HEK293 (cell line): ENCODE data around the gene TBC1D14.
A peak's percentile ranks its signal among the peaks of the same experiment; 100 is the strongest.

Experiments
- CTCF ChIA-PET: fragments of 350-600 bp; formaldehyde crosslinking; extraction: SDS; loops from one replicate; lab custom pipeline; 2021; ENCODE audit warnings: antibody characterized with exemption; lab: Yijun Ruan, JAX
- POLR2A ChIA-PET: fragments of 300-600 bp; formaldehyde crosslinking; extraction: SDS; loops from one replicate; lab custom pipeline; 2020; ENCODE audit warnings: antibody characterized with exemption, inconsistent platforms; lab: Yijun Ruan, JAX
- H3K27ac ChIP-seq: fragments of 200-500 bp; sonication (Bioruptor generic); 2 replicates; pipeline ENCODE4 v1.5.1; 2014; ENCODE audit warnings: low read depth, low read length, control low read depth, inconsistent platforms; ENCODE audit errors: extremely low read depth
- H3K36me3 ChIP-seq, 2 experiments: fragments of 200-500 bp in 1 of 2; sonication (Bioruptor generic) in 1 of 2; 1 replicate in 1 of 2; 2 replicates in 1 of 2; pipeline ENCODE4 v1.5.1; 2014 to 2017; ENCODE audit warnings: inconsistent platforms in 2 of 2, low read length in 2 of 2; ENCODE audit not compliant: control insufficient read depth in 2 of 2, insufficient read depth in 1 of 2
- H3K4me1 ChIP-seq: fragments of 200-500 bp; sonication (Bioruptor generic); 2 replicates; pipeline ENCODE4 v1.5.1; 2014; ENCODE audit warnings: mild to moderate bottlenecking, low read length, inconsistent platforms; ENCODE audit not compliant: control insufficient read depth, insufficient read depth
- H3K4me3 ChIP-seq: 2 replicates; pipeline ENCODE4 v1.5.1; 2011; ENCODE audit warnings: low read depth, mild to moderate bottlenecking, control low read depth, low read length, moderate library complexity
- H3K9me3 ChIP-seq: fragments of 200-500 bp; sonication (Bioruptor generic); 2 replicates; pipeline ENCODE4 v1.5.1; 2014; ENCODE audit warnings: low read depth, low read length, inconsistent platforms; ENCODE audit not compliant: control insufficient read depth, insufficient read depth
- BCL11A ChIP-seq: fragments of 450-650 bp; formaldehyde crosslinking; IDR thresholded peaks from 2 replicates; pipeline ENCODE4 v1.5.1; 2016; ENCODE audit warnings: low read depth, missing biosample characterization, missing genetic modification characterization
- GLIS2 ChIP-seq: fragments of 450-650 bp; formaldehyde crosslinking; IDR thresholded peaks from 2 replicates; pipeline ENCODE4 v1.5.1; 2016; ENCODE audit warnings: missing biosample characterization, missing genetic modification characterization
- IKZF3 ChIP-seq: fragments of 450-650 bp; IDR thresholded peaks from 2 replicates; pipeline ENCODE4 v1.5.0; 2018; ENCODE audit warnings: missing biosample characterization, mild to moderate bottlenecking, missing genetic modification characterization, moderate library complexity
- KLF1 ChIP-seq: fragments of 450-650 bp; formaldehyde crosslinking; IDR thresholded peaks from 2 replicates; pipeline ENCODE4 v1.5.1; 2016; ENCODE audit warnings: missing biosample characterization, missing genetic modification characterization
- KLF10 ChIP-seq: fragments of 450-650 bp; IDR thresholded peaks from 2 replicates; pipeline ENCODE4 v1.5.1; 2018; ENCODE audit warnings: missing biosample characterization, mild to moderate bottlenecking, missing genetic modification characterization
- KLF8 ChIP-seq: fragments of 450-650 bp; formaldehyde crosslinking; IDR thresholded peaks from 2 replicates; pipeline ENCODE4 v1.5.1; 2016; ENCODE audit warnings: missing biosample characterization, missing genetic modification characterization
- KLF9 ChIP-seq: fragments of 450-650 bp; formaldehyde crosslinking; IDR thresholded peaks from 2 replicates; pipeline ENCODE4 v1.5.1; 2016; ENCODE audit warnings: missing biosample characterization, missing genetic modification characterization, low read depth
- SCRT2 ChIP-seq: fragments of 450-650 bp; formaldehyde crosslinking; IDR thresholded peaks from 2 replicates; pipeline ENCODE4 v1.5.1; 2016; ENCODE audit warnings: missing biosample characterization, missing genetic modification characterization
- SETDB1 ChIP-seq: IDR thresholded peaks from one replicate; pipeline ENCODE4 v1.6.1; 2017; ENCODE audit warnings: mild to moderate bottlenecking, low read length, moderate library complexity, mixed read lengths; ENCODE audit not compliant: insufficient read length
- YY1 ChIP-seq: fragments of 450-650 bp; formaldehyde crosslinking; IDR thresholded peaks from 2 replicates; pipeline ENCODE4 v1.5.1; 2018; ENCODE audit warnings: missing biosample characterization, missing genetic modification characterization
- ZBTB6 ChIP-seq: fragments of 450-650 bp; formaldehyde crosslinking; IDR thresholded peaks from 2 replicates; pipeline ENCODE4 v1.5.1; 2017; ENCODE audit warnings: missing biosample characterization, missing genetic modification characterization
- ZBTB8A ChIP-seq: fragments of 450-650 bp; formaldehyde crosslinking; IDR thresholded peaks from 2 replicates; pipeline ENCODE4 v1.5.1; 2016; ENCODE audit warnings: missing biosample characterization, missing genetic modification characterization
- ZFHX2 ChIP-seq: fragments of 450-650 bp; formaldehyde crosslinking; conservative IDR thresholded peaks from 2 replicates; pipeline ENCODE4 v1.5.1; 2016; ENCODE audit warnings: missing biosample characterization, missing genetic modification characterization
- ZFP41 ChIP-seq: fragments of 450-650 bp; formaldehyde crosslinking; IDR thresholded peaks from 2 replicates; pipeline ENCODE4 v1.5.1; 2016; ENCODE audit warnings: missing biosample characterization, missing genetic modification characterization, borderline replicate concordance
- ZNF121 ChIP-seq: fragments of 450-650 bp; formaldehyde crosslinking; IDR thresholded peaks from 2 replicates; pipeline ENCODE4 v1.5.1; 2016; ENCODE audit warnings: missing biosample characterization, missing genetic modification characterization
- ZNF132 ChIP-seq: fragments of 450-650 bp; formaldehyde crosslinking; IDR thresholded peaks from 2 replicates; pipeline ENCODE4 v1.5.1; 2017; ENCODE audit warnings: missing biosample characterization, missing genetic modification characterization, borderline replicate concordance
- ZNF292 ChIP-seq: fragments of 450-650 bp; formaldehyde crosslinking; IDR thresholded peaks from 2 replicates; pipeline ENCODE4 v1.5.1; 2016; ENCODE audit warnings: low read depth, missing biosample characterization, missing genetic modification characterization, borderline replicate concordance
- ZNF324 ChIP-seq: fragments of 450-650 bp; formaldehyde crosslinking; IDR thresholded peaks from 2 replicates; pipeline ENCODE4 v1.5.1; 2016; ENCODE audit warnings: missing biosample characterization, missing genetic modification characterization
- ZNF366 ChIP-seq: fragments of 450-650 bp; formaldehyde crosslinking; conservative IDR thresholded peaks from 2 replicates; pipeline ENCODE4 v1.5.1; 2016; ENCODE audit warnings: missing biosample characterization, missing genetic modification characterization
- TF ChIP-seq, protein P1 (sequence below): fragments of 450-650 bp; formaldehyde crosslinking; IDR thresholded peaks from 2 replicates; pipeline ENCODE4 v1.5.1; 2016; ENCODE audit warnings: missing biosample characterization, missing genetic modification characterization
- TF ChIP-seq, protein P2 (sequence below): fragments of 450-650 bp; formaldehyde crosslinking; optimal IDR thresholded peaks from 2 replicates; pipeline ENCODE3; 2016; ENCODE audit warnings: missing biosample characterization, mild to moderate bottlenecking, missing genetic modification characterization
- TF ChIP-seq, protein P3 (sequence below): fragments of 450-650 bp; formaldehyde crosslinking; IDR thresholded peaks from 2 replicates; pipeline ENCODE4 v1.5.1; 2016; ENCODE audit warnings: missing biosample characterization, missing genetic modification characterization
- TF ChIP-seq, protein P4 (sequence below): fragments of 450-650 bp; formaldehyde crosslinking; IDR thresholded peaks from 2 replicates; pipeline ENCODE4 v1.5.1; 2016; ENCODE audit warnings: missing biosample characterization, missing genetic modification characterization

Gene TBC1D14

DNA sequence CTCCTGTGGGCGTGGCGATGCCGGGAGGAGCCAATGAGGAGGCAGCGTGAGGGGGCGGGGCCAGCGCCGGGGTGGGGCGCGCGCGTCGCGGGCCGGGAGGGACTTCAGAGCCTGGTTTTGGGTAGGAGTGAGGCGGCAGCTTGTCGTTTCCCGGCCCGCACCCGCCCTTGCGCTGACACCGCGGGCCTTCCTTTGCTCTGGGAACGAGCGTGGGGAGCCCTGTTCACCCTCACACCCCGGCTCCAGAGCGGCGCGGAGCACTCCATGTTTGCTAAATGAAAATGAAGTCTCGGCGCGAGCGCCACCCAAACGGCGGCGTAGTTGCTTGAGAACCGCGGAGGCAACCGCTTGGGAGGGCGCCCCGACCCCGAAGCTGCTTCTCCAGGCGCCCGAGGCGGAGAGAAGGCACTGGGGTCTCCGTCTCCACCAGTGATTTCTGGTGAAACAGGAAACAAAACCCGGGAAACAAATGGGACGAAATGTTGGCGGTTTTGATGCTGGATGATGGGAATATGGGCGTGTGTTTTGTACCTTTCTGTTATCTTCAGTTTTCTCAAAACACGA, 158.7 kb downstream of the TBC1D14 start:
- Histone ChIP-seq H3K9me3 (no peaks in the 10 kb centered on the region), H3K4me3 (peak overlapping the region; percentile 62), H3K4me1 (peaks cover 2% of the 10 kb centered on the region; the same call in 1 of the 2 replicates), H3K36me3 (peaks cover 0 to 32% of the 10 kb centered on the region in 2 experiments; a peak in 2 of 3 replicates), H3K27ac (no peak overlapping the region)
- TF ChIP-seq, protein P1, sequence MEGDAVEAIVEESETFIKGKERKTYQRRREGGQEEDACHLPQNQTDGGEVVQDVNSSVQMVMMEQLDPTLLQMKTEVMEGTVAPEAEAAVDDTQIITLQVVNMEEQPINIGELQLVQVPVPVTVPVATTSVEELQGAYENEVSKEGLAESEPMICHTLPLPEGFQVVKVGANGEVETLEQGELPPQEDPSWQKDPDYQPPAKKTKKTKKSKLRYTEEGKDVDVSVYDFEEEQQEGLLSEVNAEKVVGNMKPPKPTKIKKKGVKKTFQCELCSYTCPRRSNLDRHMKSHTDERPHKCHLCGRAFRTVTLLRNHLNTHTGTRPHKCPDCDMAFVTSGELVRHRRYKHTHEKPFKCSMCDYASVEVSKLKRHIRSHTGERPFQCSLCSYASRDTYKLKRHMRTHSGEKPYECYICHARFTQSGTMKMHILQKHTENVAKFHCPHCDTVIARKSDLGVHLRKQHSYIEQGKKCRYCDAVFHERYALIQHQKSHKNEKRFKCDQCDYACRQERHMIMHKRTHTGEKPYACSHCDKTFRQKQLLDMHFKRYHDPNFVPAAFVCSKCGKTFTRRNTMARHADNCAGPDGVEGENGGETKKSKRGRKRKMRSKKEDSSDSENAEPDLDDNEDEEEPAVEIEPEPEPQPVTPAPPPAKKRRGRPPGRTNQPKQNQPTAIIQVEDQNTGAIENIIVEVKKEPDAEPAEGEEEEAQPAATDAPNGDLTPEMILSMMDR: 0 out of 2 replicates have a peak, but pooled peaks have one; percentile 14
- TF ChIP-seq KLF9 (tag by site-specific recombination): peak; percentile 88
- peak; percentile 32 for TF ChIP-seq ZBTB8A (tag by site-specific recombination)
- TF ChIP-seq SCRT2 (tag by site-specific recombination): no peak
- TF ChIP-seq ZNF132 (tag by site-specific recombination): no peak
- 0 out of 2 replicates have a peak, but pooled peaks have one; percentile 43 for TF ChIP-seq KLF1
- TF ChIP-seq ZNF324 (tag by site-specific recombination): no peak
- TF ChIP-seq, protein P2, sequence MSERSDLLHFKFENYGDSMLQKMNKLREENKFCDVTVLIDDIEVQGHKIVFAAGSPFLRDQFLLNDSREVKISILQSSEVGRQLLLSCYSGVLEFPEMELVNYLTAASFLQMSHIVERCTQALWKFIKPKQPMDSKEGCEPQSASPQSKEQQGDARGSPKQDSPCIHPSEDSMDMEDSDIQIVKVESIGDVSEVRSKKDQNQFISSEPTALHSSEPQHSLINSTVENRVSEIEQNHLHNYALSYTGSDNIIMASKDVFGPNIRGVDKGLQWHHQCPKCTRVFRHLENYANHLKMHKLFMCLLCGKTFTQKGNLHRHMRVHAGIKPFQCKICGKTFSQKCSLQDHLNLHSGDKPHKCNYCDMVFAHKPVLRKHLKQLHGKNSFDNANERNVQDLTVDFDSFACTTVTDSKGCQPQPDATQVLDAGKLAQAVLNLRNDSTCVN (tag by site-specific recombination): peak; percentile 18
- TF ChIP-seq, protein P3, sequence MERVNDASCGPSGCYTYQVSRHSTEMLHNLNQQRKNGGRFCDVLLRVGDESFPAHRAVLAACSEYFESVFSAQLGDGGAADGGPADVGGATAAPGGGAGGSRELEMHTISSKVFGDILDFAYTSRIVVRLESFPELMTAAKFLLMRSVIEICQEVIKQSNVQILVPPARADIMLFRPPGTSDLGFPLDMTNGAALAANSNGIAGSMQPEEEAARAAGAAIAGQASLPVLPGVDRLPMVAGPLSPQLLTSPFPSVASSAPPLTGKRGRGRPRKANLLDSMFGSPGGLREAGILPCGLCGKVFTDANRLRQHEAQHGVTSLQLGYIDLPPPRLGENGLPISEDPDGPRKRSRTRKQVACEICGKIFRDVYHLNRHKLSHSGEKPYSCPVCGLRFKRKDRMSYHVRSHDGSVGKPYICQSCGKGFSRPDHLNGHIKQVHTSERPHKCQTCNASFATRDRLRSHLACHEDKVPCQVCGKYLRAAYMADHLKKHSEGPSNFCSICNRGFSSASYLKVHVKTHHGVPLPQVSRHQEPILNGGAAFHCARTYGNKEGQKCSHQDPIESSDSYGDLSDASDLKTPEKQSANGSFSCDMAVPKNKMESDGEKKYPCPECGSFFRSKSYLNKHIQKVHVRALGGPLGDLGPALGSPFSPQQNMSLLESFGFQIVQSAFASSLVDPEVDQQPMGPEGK (tag by site-specific recombination): peak; percentile 46
- peak; percentile 74 for TF ChIP-seq KLF8 (tag by site-specific recombination)
- peak; percentile 24; the same call in 1 of the 2 replicates for TF ChIP-seq ZFHX2 (tag by site-specific recombination)
- TF ChIP-seq KLF10: peak; percentile 56; the same call in 1 of the 2 replicates
- no peak for TF ChIP-seq SETDB1
- ChIA-PET CTCF (interaction anchor here (0.7 to 6.3 kb wide), 5 partner anchors 14 to 394 kb away, joined by 3 to 69 read pairs (median 15); partner anchors contain the start of gene TADA2B), POLR2A (interaction anchor here (0.5 to 2.3 kb wide), 21 partner anchors 9 to 961 kb away, joined by 3 to 14 read pairs (median 5); partner anchors contain the start of genes MRFAP1, TADA2B and TBC1D14)

DNA sequence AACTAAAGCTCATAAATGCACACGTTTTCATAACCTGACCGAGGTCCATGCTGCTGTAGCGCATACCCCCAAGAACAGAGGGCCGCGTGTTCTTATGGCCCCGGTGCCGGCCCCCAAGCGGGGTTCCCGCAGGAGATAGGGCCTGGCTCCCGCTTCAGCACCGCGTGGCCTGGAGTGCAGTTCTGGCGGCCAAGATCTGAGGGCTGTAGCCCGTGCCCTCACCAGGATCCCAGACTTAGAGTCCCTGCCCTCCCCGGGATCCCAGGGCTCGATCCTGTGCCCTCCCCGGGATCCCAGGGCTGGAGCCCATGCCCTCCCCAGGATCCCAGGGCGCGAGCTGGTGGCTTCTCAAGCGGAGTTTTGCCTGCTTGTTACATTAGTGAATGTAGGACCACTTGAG, 159.3 kb downstream of the TBC1D14 start:
- no peaks in the 10 kb centered on the region for H3K9me3 ChIP-seq
- POLR2A ChIA-PET: interaction anchor here (0.8 to 1.7 kb wide), 6 partner anchors 26 to 344 kb away, joined by 3 to 8 read pairs (median 4); partner anchors contain the start of gene TBC1D14
- no peak overlapping the region for H3K27ac ChIP-seq
- H3K4me3 ChIP-seq: peak overlapping the region; percentile 62
- H3K4me1 ChIP-seq: peaks cover 2% of the 10 kb centered on the region; the same call in 1 of the 2 replicates
- TF ChIP-seq ZBTB6 (tag by site-specific recombination) (no peak), GLIS2 (tag by site-specific recombination) (peak; percentile 21; the same call in 1 of the 2 replicates), ZNF292 (no peak), IKZF3 (no peak), ZNF121 (no peak), ZFP41 (no peak), BCL11A (tag by site-specific recombination) (no peak), ZNF366 (tag by site-specific recombination) (no peak), YY1 (tag by site-specific recombination) (no peak)
- TF ChIP-seq, protein P4, sequence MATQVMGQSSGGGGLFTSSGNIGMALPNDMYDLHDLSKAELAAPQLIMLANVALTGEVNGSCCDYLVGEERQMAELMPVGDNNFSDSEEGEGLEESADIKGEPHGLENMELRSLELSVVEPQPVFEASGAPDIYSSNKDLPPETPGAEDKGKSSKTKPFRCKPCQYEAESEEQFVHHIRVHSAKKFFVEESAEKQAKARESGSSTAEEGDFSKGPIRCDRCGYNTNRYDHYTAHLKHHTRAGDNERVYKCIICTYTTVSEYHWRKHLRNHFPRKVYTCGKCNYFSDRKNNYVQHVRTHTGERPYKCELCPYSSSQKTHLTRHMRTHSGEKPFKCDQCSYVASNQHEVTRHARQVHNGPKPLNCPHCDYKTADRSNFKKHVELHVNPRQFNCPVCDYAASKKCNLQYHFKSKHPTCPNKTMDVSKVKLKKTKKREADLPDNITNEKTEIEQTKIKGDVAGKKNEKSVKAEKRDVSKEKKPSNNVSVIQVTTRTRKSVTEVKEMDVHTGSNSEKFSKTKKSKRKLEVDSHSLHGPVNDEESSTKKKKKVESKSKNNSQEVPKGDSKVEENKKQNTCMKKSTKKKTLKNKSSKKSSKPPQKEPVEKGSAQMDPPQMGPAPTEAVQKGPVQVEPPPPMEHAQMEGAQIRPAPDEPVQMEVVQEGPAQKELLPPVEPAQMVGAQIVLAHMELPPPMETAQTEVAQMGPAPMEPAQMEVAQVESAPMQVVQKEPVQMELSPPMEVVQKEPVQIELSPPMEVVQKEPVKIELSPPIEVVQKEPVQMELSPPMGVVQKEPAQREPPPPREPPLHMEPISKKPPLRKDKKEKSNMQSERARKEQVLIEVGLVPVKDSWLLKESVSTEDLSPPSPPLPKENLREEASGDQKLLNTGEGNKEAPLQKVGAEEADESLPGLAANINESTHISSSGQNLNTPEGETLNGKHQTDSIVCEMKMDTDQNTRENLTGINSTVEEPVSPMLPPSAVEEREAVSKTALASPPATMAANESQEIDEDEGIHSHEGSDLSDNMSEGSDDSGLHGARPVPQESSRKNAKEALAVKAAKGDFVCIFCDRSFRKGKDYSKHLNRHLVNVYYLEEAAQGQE (tag by site-specific recombination): peak; percentile 61
- H3K36me3 ChIP-seq: peaks cover 0 to 27% of the 10 kb centered on the region in 2 experiments; a peak in 2 of 3 replicates
- CTCF ChIA-PET: interaction anchor here (0.7 to 6.3 kb wide), 10 partner anchors 14 to 394 kb away, joined by 3 to 69 read pairs (median 4); partner anchors contain the start of gene TADA2B
